GM19193 (cell line): Measurements from ENCODE around the gene MGME1.

Experiments
- POLR2A ChIP-seq: IDR thresholded peaks from 4 replicates; pipeline ENCODE4 v1.6.1; 2011; ENCODE audit not compliant: insufficient read depth, insufficient read length; ENCODE audit errors: extremely low read depth

Gene MGME1

DNA sequence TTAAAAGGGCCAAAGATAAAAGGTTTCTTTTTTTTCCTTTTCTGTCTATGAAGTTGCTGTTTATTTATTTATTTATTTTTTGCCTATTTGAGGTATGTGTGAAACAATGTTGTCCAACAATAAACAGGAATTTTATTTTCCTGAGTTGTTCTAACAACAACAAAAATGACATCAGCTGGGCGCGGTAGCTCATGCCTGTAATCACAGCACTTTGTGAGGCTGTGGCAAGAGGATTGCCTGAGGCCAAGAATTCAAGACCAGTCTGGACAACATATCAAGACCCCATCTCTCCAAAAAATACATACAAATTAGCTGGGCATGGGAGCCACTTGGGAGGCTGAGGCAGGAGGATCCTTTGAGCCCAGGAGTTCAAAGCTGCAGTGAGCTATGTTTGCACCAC lies 44.1 kb downstream of the MGME1 start:
- no peak for TF ChIP-seq POLR2A

GRCh38 chr20:18014411-18014810 lies 45.6 kb downstream of the MGME1 start:
- no peak for TF ChIP-seq POLR2A

DNA sequence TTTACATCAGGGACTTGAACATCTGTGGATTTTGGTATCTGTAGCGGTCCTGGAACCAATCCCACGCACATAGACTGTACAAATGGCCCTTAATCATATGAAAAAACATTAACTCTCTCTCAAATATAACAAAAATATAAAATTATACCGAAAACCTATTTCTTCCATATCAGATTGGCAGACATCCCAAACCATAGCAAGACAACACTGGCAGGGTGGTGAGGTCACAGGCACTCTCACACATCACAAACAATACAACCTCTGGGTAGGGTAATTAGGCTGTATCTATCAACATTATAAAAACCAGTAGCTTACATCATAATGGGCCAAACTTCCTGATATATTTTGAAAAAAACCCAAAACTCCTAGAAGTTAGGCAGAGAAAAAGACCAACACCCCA lies 48.0 kb downstream of the MGME1 start:
- TF ChIP-seq POLR2A = no peak

GRCh38 chr20:18018100-18018499 lies 49.3 kb downstream of the MGME1 start:
- TF ChIP-seq POLR2A = no peak

DNA sequence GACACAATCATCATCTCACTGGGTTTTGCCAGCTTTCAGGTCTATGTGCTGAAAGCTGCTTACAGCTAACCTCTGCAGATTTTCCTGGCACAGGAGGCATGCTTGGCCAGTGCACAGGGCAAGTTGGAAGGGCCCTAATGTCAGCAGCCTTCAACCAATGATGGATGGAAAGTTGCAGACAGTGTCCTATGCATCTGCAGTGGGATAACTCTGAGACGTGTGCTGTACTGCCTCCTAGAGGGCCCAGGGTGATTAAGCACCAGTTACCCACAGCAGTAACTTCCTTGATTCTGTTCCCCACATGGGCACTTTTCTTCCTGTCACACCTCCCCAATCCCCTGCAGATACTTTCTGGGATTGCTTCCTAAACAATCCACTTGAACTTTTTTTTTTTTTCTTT lies 50.2 kb downstream of the MGME1 start:
- TF ChIP-seq POLR2A = no peak

GRCh38 chr20:18020931-18021330 lies 52.1 kb downstream of the MGME1 start:
- no peak for TF ChIP-seq POLR2A

DNA sequence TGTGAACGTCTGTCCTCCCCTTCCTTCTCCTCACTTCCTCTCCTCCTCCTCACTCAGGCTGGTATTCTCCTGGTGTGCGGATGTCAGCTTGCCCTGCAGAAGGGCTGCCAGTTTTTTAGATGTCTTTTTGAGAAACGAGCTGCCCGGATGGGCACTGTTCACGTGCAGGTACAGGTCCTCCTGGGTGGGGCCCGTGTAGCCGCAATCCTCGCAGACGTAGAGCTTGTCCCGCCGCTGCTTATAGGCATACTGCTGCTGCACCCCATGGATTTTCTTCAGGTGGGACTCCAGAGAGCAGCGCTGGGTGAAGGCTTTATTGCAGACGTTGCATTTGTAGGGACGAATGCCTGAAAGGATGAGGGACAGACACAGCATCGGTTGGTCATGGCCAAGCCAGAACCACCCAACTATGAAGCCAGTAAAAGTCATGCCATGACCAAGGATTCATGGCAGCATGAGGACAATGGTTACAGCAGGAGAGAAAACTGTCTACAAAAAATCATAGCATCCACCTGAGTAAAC lies 55.8 kb downstream of the MGME1 start:
- no peak for TF ChIP-seq POLR2A

GRCh38 chr20:18030020-18030419 lies 61.2 kb downstream of the MGME1 start:
- TF ChIP-seq POLR2A = no peak

DNA sequence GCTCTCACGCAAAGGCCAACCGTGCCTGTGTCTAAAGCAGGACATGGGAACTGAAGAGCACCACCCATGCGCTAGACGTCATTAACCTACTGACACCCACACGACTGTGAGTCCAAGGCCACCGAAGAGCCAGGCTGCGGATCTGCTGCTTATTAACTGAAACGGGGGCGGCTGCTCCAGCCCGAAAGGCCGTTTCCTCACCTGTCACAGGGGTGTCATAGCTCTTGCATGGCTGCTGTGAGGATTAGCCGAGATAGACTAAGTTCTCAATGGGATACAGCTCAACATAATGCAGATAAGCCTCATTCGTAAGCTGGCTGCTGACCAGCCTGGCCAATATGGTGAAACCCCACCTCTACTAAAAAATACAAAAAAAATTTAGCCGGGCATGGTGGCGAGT lies 62.2 kb downstream of the MGME1 start:
- no peak for TF ChIP-seq POLR2A

DNA sequence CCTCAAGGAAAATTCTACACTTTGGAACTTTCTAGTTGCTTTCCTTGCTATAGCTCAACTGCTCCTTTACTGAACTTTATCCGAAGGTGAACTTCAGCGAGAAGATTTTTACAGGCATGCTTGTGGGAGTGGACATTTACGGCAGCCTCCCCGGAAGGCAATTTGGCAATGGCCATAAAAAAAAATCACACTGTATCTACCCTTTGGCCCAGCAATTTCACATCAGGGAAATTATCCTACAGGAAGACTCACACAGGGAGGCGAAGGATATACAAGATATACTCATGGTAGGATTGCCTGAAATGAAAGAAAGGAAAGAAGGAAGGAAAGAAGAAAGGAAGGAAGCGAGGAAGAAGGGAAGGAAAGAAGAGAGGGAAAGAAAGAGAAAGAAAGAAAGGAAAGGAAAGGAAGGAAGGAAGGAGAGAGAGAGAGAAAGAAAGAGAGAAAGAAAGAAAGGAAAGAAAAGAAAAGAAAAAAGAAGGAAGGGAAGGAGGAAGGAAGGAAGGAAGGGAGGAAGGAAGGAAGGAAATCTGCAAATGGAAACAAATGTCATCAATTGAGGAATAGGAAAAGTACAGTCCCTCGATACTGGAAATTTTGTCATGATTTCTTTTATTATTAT lies 63.2 kb downstream of the MGME1 start:
- TF ChIP-seq POLR2A = no peak

DNA sequence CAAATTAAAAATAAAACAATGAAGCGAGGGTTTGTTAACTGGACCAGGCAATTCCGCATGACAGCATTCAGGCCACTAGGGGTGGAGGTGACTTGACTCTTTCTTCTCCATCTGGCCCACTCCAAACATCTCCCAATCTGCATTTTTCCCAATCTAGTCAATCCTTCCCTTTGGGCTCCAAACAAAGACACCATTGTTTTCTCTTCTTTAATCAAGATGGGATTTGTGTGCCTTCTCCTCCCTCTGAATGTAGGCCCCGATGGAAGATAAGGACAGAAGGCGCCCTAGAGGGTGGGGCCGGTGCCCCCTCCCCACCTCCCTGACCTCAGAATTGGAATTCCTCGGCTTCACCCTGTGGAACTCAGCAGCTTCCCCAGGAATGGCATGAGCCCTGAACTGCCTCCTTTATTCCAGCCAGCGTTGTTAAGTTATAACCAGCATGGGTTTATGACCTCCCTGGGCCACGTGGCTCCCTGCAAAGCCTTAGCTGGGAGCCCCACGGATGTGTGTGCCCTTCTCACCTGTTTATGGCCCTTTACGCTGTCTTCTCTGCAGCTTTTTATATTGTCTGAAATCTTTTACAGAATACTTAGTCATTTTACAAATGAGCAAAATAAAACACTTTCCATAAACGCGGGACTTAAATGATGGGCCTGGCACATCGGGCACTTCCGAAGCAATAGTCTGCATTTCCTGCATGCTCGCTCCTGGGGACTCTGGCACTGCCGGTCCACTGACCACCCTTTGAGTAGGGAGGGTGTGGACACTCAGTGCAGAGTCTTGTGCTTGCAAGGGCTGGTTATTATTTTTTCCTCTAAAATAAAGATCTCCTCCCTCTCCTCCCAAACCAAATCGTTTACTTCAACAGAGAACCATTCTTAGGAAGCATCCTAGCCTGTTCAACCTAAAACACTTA lies 64.4 kb downstream of the MGME1 start:
- no peak for TF ChIP-seq POLR2A

- TF ChIP-seq POLR2A = no peak
Measured at GRCh38 chr20:18034039-18034438, 65.2 kb downstream of the MGME1 start.

DNA sequence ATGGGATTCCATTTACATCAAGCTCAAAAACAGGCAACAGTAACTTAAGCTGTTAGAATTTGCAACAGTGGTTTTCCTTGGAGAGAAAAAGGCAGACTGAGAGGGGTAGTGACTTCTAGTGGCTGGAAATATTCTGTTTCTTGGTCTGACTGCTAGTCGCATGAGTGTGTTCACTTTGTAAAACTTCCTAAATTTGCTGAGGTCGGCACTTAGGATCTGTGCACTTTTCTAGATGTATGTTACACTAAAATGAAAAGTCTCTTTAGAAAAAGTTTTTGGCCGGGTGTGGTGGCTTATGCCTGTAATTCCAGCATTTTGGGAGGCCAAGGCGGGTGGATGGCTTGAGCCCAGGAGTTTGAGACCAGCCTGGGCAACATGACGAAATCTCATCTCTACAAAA lies 70.2 kb downstream of the MGME1 start:
- TF ChIP-seq POLR2A = no peak
